Prostate gland (tissue), 2 donors: ENCODE results near the gene RNF213. TPM values are rescaled to one million over a fixed set of nuclear protein-coding genes. Genes with fewer than 3 reads are reported as not detected.

Experiments
- DNase-seq: peaks from one replicate; pipeline ENCODE4 v3.0.0-alpha.2; 2019; ENCODE audit warnings: low spot score
- H3K27ac ChIP-seq, 2 donors: fragments of 200-600 bp; sonication (generic); 2 replicates each; pipeline ENCODE4 v1.5.1; 2017 to 2019
- H3K27me3 ChIP-seq: fragments of 200-600 bp; sonication (generic); replicated peaks from 2 replicates; pipeline ENCODE4 v1.5.1; 2019; ENCODE audit not compliant: insufficient read depth
- H3K36me3 ChIP-seq, 2 donors: fragments of 200-600 bp; sonication (generic); 1 replicate in 1 of 2; 2 replicates in 1 of 2; pipeline versions ENCODE4 v1.5.1 to v1.8.1; 2017 to 2019
- H3K4me1 ChIP-seq: fragments of 200-600 bp; sonication (generic); replicated peaks from 2 replicates; pipeline ENCODE4 v1.5.1; 2019
- H3K4me3 ChIP-seq, 2 donors: fragments of 200-600 bp; sonication (generic); 2 replicates each; pipeline ENCODE4 v1.5.1; 2017 to 2019
- H3K9me3 ChIP-seq: fragments of 200-600 bp; sonication (generic); 2 replicates; pipeline ENCODE4 v1.5.1; 2017
- CTCF ChIP-seq, 4 experiments: fragments of 200-600 bp in 2 of 4; fragments of 450-650 bp in 2 of 4; sonication (generic) in 2 of 4; IDR thresholded peaks; 1 replicate in 3 of 4; 2 replicates in 1 of 4; pipeline ENCODE4 v1.5.1; 2016 to 2019; ENCODE audit warnings: antibody characterized with exemption in 4 of 4, mild to moderate bottlenecking in 2 of 4, moderate library complexity in 2 of 4
- POLR2A ChIP-seq: fragments of 450-650 bp; IDR thresholded peaks from one replicate; pipeline ENCODE4 v1.6.1; 2016; ENCODE audit warnings: antibody characterized with exemption, mild to moderate bottlenecking
- POLR2AphosphoS5 ChIP-seq: sonication (generic); formaldehyde crosslinking; IDR thresholded peaks from one replicate; pipeline ENCODE4 v1.6.1; 2017; ENCODE audit warnings: antibody characterized with exemption
- WGBS: methylation state at CpG from one replicate; pipeline ENCODE4 v1.1.5; 2018; 5-methylcytosine and 5-hydroxymethylcytosine counted together
- intact Hi-C: fragments of 100-400 bp; cut with DNase I; formaldehyde crosslinking; loops from one replicate; pipeline ENCODE4 v1.14.2; 2022
- total RNA-seq, 2 donors: library from RNA; depleted of rRNA; stranded (reverse); fragments of >200 nt; gene quantifications; one replicate each; pipeline ENCODE4 v1.1.0, GENCODE V29; 2016

The RNF213 gene
- total RNA-seq, 2 donors from 2014 or later: 57.7 to 112 TPM

GRCh38 chr17:80259457-80260068 lies 1.1 kb upstream of the RNF213 start:
- WGBS: 52% methylated on average over 18 of the region's 18 CpGs
- Histone ChIP-seq H3K36me3 (no peaks in the 10 kb centered on the region), H3K27me3 (no peaks in the 10 kb centered on the region), H3K27ac (peak overlapping the region; percentile 81 to 90), H3K4me3 (peak overlapping the region; percentile 54 to 56), H3K9me3 (no peaks in the 10 kb centered on the region), H3K4me1 (peaks cover 26% of the 10 kb centered on the region)
- TF ChIP-seq POLR2A (no peak), CTCF (IDR thresholded peaks at IDR 0.05) (no peak), POLR2AphosphoS5 (no peak)
- peak; percentile 8 for DNase-seq
- intact Hi-C loops: loop anchor here (10.0 kb wide), 1 partner anchor 255 kb away; no protein-coding TSS in a partner anchor

GRCh38 chr17:80260069-80260535 lies 550 bp upstream of the RNF213 start:
- peak; percentile 60 for DNase-seq
- TF ChIP-seq CTCF (IDR thresholded peaks at IDR 0.05): peak in 2 of 4 experiments; percentile 24
- peak; percentile 77 for TF ChIP-seq POLR2A
- TF ChIP-seq POLR2AphosphoS5: no peak
- H3K4me3 ChIP-seq: peak overlapping the region; percentile 54 to 56
- H3K4me1 ChIP-seq: peaks cover 23% of the 10 kb centered on the region
- WGBS: 1% methylated on average over 16 of the region's 63 CpGs
- H3K9me3 ChIP-seq: no peaks in the 10 kb centered on the region
- intact Hi-C loops: no loop called here
- no peaks in the 10 kb centered on the region for H3K27me3 ChIP-seq
- H3K27ac ChIP-seq: peak overlapping the region; percentile 81 to 90
- no peaks in the 10 kb centered on the region for H3K36me3 ChIP-seq

DNA sequence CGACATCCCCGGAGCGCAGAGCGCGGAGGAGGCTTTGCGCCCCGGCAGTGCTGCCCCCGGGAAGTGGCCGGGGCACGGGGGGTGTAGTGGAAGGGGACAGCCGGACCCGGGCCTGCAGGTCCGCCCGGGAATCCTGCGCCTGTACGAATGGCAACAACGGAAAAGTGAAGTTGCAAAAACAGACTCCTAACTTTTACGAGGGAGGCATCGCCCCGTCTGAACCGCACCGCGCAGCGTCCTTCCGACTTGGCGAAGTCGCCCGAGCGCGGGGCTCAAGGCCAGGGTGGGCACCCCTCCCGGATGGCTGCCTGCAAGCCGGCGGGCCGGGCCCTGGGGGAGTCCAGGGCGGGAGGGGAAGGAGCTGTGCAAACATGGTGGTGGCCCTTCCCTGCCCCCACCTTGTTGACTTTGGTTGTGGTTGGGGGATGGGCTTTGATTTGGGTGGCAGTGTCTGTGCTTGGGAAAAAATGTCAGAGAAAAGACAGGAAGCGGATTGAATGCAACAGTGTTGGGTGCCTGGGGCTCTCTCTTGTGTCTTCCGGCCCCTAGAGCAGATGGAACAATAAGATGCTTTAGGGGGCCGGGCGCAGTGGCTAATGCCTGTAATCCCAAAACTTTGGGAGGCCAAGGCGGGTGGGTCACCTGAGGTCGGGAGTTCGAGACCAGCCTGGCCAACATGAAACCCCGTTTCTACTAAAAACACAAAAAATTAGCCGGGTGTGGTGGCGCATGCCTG lies 675 bp downstream of the RNF213 start:
- peaks cover 20% of the 10 kb centered on the region for H3K4me1 ChIP-seq
- H3K27me3 ChIP-seq: no peaks in the 10 kb centered on the region
- H3K36me3 ChIP-seq: no peaks in the 10 kb centered on the region
- WGBS: 3% methylated on average over 40 of the region's 45 CpGs
- H3K27ac ChIP-seq: peak overlapping the region; percentile 99
- TF ChIP-seq POLR2A: no peak
- peak; percentile 74 for TF ChIP-seq POLR2AphosphoS5
- intact Hi-C loops: no loop called here
- H3K9me3 ChIP-seq: no peaks in the 10 kb centered on the region
- DNase-seq: peak; percentile 61
- H3K4me3 ChIP-seq: peak overlapping the region; percentile 99 to 100

- Histone ChIP-seq H3K27ac (peak overlapping the region; percentile 99), H3K27me3 (no peaks in the 10 kb centered on the region), H3K4me3 (peak overlapping the region in 1 of 2 donors; percentile 100), H3K4me1 (peaks cover 20% of the 10 kb centered on the region), H3K36me3 (no peaks in the 10 kb centered on the region), H3K9me3 (no peaks in the 10 kb centered on the region)
- intact Hi-C loops: no loop called here
- 30% methylated on average over 8 of the region's 8 CpGs for WGBS
- DNase-seq: no peak
- TF ChIP-seq CTCF (IDR thresholded peaks at IDR 0.05) (no peak), POLR2AphosphoS5 (no peak), POLR2A (no peak)
These were observed 1.2 kb downstream of the RNF213 start for GRCh38 chr17:80261895-80262279.

- DNase-seq: no peak
- Histone ChIP-seq H3K4me1 (peaks cover 20% of the 10 kb centered on the region), H3K36me3 (no peaks in the 10 kb centered on the region), H3K27ac (peak overlapping the region; percentile 99), H3K27me3 (no peaks in the 10 kb centered on the region), H3K4me3 (no peak overlapping the region), H3K9me3 (no peaks in the 10 kb centered on the region)
- TF ChIP-seq POLR2A: no peak
- no peak for TF ChIP-seq CTCF (IDR thresholded peaks at IDR 0.05)
- TF ChIP-seq POLR2AphosphoS5: no peak
- 26% methylated on average over 3 of the region's 3 CpGs for WGBS
- intact Hi-C loops: no loop called here
These were observed 1.6 kb downstream of the RNF213 start for GRCh38 chr17:80262291-80262690.
